K562 (cell line): Measurements from ENCODE around the gene GPD1L. TPM values are rescaled to one million over a fixed set of nuclear protein-coding genes. Genes with fewer than 3 reads are reported as not detected.

Source experiments
- ATAC-seq: fragments of 200-7000 bp; cut with Tn5 transposase; 3 replicates; pipeline ENCODE4 v1.9.1; 2020; ENCODE audit warnings: moderate library complexity
- BruUV-seq: library from RNA; stranded (reverse); fragments of 400-500 nt; replicated peaks from 2 replicates; lab custom pipeline; 2021; lab: Mats Ljungman, UMichigan
- CTCF ChIA-PET: fragments of 300-600 bp; formaldehyde crosslinking; extraction: SDS; loops from one replicate; lab custom pipeline; 2021; ENCODE audit warnings: low intra/inter-chr PET ratio; lab: Yijun Ruan, JAX
- POLR2A ChIA-PET: fragments of 300-600, 350-650 bp; sonication (Branson Sonifier 250); formaldehyde crosslinking; extraction: SDS; loops from one replicate; lab custom pipeline; 2021; ENCODE audit warnings: antibody characterized with exemption, inconsistent platforms; lab: Yijun Ruan, JAX
- DNase-seq, 4 experiments: peaks; one replicate each; pipeline versions ENCODE4 v3.0.0 to v3.0.0-alpha.2; 2011 to 2018; ENCODE audit warnings: low spot score in 3 of 4, mixed read lengths in 3 of 4; ENCODE audit errors: extremely low read depth in 1 of 4
- FAIRE-seq: peaks from 2 replicates; lab custom pipeline; 2011; peaks lifted over from hg19 to GRCh38; lab: Jason Lieb, UNC
- H2AFZ ChIP-seq: 2 replicates; pipeline ENCODE4 v1.6.0; 2011; ENCODE audit warnings: low read depth, low read length, control low read depth, inconsistent platforms
- H3K27ac ChIP-seq: fragments of 200-600 bp; 3 replicates; pipeline ENCODE4 v1.8.0; 2011; ENCODE audit warnings: low read depth, mild to moderate bottlenecking, control low read depth, inconsistent platforms, low read length, moderate library complexity, mixed read lengths; ENCODE audit errors: extremely low read depth
- H3K27me3 ChIP-seq, 2 experiments: fragments of 300-600 bp in 1 of 2; 2 replicates in 1 of 2; 3 replicates in 1 of 2; pipeline versions ENCODE4 v1.6.0 to v1.8.0; 2011; ENCODE audit warnings: inconsistent platforms in 2 of 2, low read length in 2 of 2, mild to moderate bottlenecking in 1 of 2, mixed read lengths in 1 of 2, moderate library complexity in 1 of 2; ENCODE audit not compliant: control insufficient read depth in 2 of 2, insufficient read depth in 2 of 2
- H3K36me3 ChIP-seq: fragments of 300-600 bp; 3 replicates; pipeline ENCODE4 v1.8.0; 2011; ENCODE audit warnings: mild to moderate bottlenecking, low read length, inconsistent platforms; ENCODE audit not compliant: control insufficient read depth, insufficient read depth
- H3K4me1 ChIP-seq, 2 experiments: fragments of 200-600 bp in 1 of 2; replicated peaks in 1 of 2; 2 replicates in 1 of 2; 3 replicates in 1 of 2; pipeline versions ENCODE4 v1.5.1 to v1.8.0; 2011; ENCODE audit warnings: inconsistent platforms in 2 of 2, low read length in 2 of 2, mild to moderate bottlenecking in 1 of 2, mixed read lengths in 1 of 2, moderate library complexity in 1 of 2; ENCODE audit not compliant: control insufficient read depth in 2 of 2, insufficient read depth in 2 of 2
- H3K4me2 ChIP-seq: 2 replicates; pipeline ENCODE4 v1.6.1; 2011; ENCODE audit warnings: low read length, control low read depth, inconsistent platforms, mixed read lengths; ENCODE audit not compliant: insufficient read depth
- H3K4me3 ChIP-seq: fragments of 200-600 bp; sonication (generic), shearing (Covaris generic); 2 replicates; pipeline ENCODE4 v1.5.1; 2016; ENCODE audit warnings: control low read depth, inconsistent platforms
- H3K79me2 ChIP-seq: fragments of 200-600 bp; 3 replicates; pipeline ENCODE4 v1.8.0; 2011; ENCODE audit warnings: low read length, inconsistent platforms; ENCODE audit not compliant: control insufficient read depth, insufficient read depth
- H3K9ac ChIP-seq, 2 experiments: 2 replicates each; pipeline versions ENCODE4 v1.6.0 to v1.6.1; 2011; ENCODE audit warnings: low read depth in 2 of 2, low read length in 2 of 2, control low read depth in 1 of 2, inconsistent platforms in 1 of 2, mild to moderate bottlenecking in 1 of 2, mixed read lengths in 1 of 2; ENCODE audit not compliant: insufficient read depth in 1 of 2
- H3K9me1 ChIP-seq: one replicate; pipeline ENCODE4 v1.6.0; 2011; ENCODE audit warnings: inconsistent platforms, mild to moderate bottlenecking, low read length, moderate library complexity; ENCODE audit not compliant: control insufficient read depth, insufficient read depth
- H3K9me3 ChIP-seq: replicated peaks from 2 replicates; pipeline ENCODE4 v1.5.1; 2011; ENCODE audit warnings: low read depth, low read length, inconsistent platforms; ENCODE audit not compliant: control insufficient read depth, insufficient read depth
- H4K20me1 ChIP-seq: replicated peaks from 2 replicates; pipeline ENCODE4 v1.6.1; 2011; ENCODE audit warnings: low read length, inconsistent platforms, mixed read lengths; ENCODE audit not compliant: control insufficient read depth, insufficient read depth
- MYNN ChIP-seq, 2 experiments: sonication (generic); formaldehyde crosslinking in 1 of 2; IDR thresholded peaks; 2 replicates each; pipeline versions ENCODE4 v1.5.0 to v1.6.1; 2016 to 2020; ENCODE audit warnings: antibody characterized with exemption in 1 of 2, missing genetic modification reagents in 1 of 2
- TBL1XR1 ChIP-seq, 2 experiments: IDR thresholded peaks; 2 replicates each; pipeline ENCODE4 v1.6.1; 2012; ENCODE audit warnings: improper control_type of control experiment in 2 of 2, low read length in 2 of 2, mild to moderate bottlenecking in 1 of 2
- TEAD2 ChIP-seq: fragments of 450-650 bp; IDR thresholded peaks from 2 replicates; pipeline ENCODE4 v1.6.1; 2016; ENCODE audit warnings: missing genetic modification characterization, control low read depth, missing compliant biosample characterization
- ZFPM2 ChIP-seq: fragments of 250-450 bp; sonication (Bioruptor Pico); IDR thresholded peaks from 2 replicates; pipeline ENCODE4 v1.5.1; 2022; ENCODE audit warnings: mild to moderate bottlenecking
- in situ Hi-C: fragments of 300-500 bp; cut with MboI; formaldehyde crosslinking; loops from 4 replicates; pipeline ENCODE4 v1.15.0; 2018; ENCODE audit warnings: inconsistent platforms, mixed read lengths
- intact Hi-C: fragments of 100-400 bp; cut with micrococcal nuclease; formaldehyde crosslinking; loops from 2 replicates; pipeline ENCODE4 v1.14.2; 2022
- polyA plus RNA-seq, 8 experiments: library from polyadenylated mRNA; depleted of rRNA in 4 of 8; stranded (reverse) in 5 of 8; unstranded in 3 of 8; fragments of >200 nt; fragmentation: Nextera tagmentation in 2 of 8; fragmentation: Illumina TruSeq in 1 of 8; extraction: Ambion mirVana in 2 of 8; extraction: Trizol in 1 of 8; gene quantifications; 2 replicates each; pipeline versions ENCODE4 v1.2.1 to v1.2.3, GENCODE V29; 2011 to 2014; ENCODE audit warnings: inconsistent platforms in 1 of 8, missing spikeins in 1 of 8
- total RNA-seq, 7 experiments: library from RNA; depleted of rRNA in 6 of 7; stranded (reverse); fragments of >200 nt in 6 of 7; fragmentation: Illumina TruSeq in 2 of 7; extraction: Trizol in 2 of 7; gene quantifications; 2 replicates each; pipeline versions ENCODE4 v1.2.1 to v1.2.3, GENCODE V29; 2011 to 2021; ENCODE audit warnings: low replicate concordance in 1 of 7
- TF ChIP-seq, protein P1 (sequence below), 2 experiments: fragments of 150-350 bp in 1 of 2; IDR thresholded peaks; 2 replicates each; pipeline ENCODE4 v1.6.1; 2012 to 2016; ENCODE audit warnings: low read depth in 2 of 2, low read length in 2 of 2, mild to moderate bottlenecking in 1 of 2, moderate library complexity in 1 of 2

Gene GPD1L
- total and polyA plus RNA-seq, 9 of the 15 experiments (the other 6 are each of a cell fraction or from before 2014, with no cell fraction given) = 1.6 to 17.3 (median 12.3) TPM

DNA sequence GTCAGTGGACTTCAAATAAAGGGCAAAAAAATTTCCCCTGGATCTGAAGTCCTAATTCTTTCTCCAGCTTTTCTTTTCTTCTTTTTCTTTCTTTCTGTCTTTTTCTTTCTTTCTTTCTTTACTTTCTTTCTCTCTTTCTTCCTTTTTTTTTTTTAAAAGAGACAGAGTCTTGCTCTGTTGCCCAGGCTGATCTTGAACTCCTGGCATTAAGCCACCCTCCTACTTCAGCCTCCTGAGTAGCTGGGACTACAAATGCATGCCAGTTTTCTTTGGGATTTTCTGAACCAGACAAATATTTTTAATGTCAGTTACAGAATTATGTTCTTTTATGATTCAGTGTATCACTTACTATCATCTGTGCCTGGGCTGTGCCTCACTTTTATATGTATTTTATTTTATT is 86.7 kb downstream of the GPD1L start:
- no peaks in the 10 kb centered on the region for H3K9me1 ChIP-seq
- no peak for ATAC-seq
- no peaks in the 10 kb centered on the region for H3K9me3 ChIP-seq
- no peak overlapping the region for H2AFZ ChIP-seq
- CTCF ChIA-PET = no interaction called here
- no peak for DNase-seq
- H3K79me2 ChIP-seq = no peaks in the 10 kb centered on the region
- POLR2A ChIA-PET = no interaction called here
- no TSS peak for BruUV-seq
- FAIRE-seq = no peak
- H3K36me3 ChIP-seq = no peaks in the 10 kb centered on the region
- H3K4me2 ChIP-seq = no peak overlapping the region
- no peak overlapping the region for H3K27ac ChIP-seq
- no peaks in the 10 kb centered on the region for H4K20me1 ChIP-seq
- H3K4me3 ChIP-seq = no peak overlapping the region
- H3K27me3 ChIP-seq = peaks cover 0 to 18% of the 10 kb centered on the region in 2 experiments; a peak in 3 of 5 replicates
- in situ Hi-C loops = no loop called here
- TF ChIP-seq TEAD2 (tag) (no peak), TBL1XR1 (IDR thresholded peaks at IDR 0.05; ENCODE audit: low read length in 2 of 2) (no peak), ZFPM2 (CRISPR knock-in tag) (no peak), MYNN (IDR thresholded peaks at IDR 0.05) (no peak), MYNN (CRISPR knock-in tag; IDR thresholded peaks at IDR 0.05) (no peak)
- TF ChIP-seq, protein P1, sequence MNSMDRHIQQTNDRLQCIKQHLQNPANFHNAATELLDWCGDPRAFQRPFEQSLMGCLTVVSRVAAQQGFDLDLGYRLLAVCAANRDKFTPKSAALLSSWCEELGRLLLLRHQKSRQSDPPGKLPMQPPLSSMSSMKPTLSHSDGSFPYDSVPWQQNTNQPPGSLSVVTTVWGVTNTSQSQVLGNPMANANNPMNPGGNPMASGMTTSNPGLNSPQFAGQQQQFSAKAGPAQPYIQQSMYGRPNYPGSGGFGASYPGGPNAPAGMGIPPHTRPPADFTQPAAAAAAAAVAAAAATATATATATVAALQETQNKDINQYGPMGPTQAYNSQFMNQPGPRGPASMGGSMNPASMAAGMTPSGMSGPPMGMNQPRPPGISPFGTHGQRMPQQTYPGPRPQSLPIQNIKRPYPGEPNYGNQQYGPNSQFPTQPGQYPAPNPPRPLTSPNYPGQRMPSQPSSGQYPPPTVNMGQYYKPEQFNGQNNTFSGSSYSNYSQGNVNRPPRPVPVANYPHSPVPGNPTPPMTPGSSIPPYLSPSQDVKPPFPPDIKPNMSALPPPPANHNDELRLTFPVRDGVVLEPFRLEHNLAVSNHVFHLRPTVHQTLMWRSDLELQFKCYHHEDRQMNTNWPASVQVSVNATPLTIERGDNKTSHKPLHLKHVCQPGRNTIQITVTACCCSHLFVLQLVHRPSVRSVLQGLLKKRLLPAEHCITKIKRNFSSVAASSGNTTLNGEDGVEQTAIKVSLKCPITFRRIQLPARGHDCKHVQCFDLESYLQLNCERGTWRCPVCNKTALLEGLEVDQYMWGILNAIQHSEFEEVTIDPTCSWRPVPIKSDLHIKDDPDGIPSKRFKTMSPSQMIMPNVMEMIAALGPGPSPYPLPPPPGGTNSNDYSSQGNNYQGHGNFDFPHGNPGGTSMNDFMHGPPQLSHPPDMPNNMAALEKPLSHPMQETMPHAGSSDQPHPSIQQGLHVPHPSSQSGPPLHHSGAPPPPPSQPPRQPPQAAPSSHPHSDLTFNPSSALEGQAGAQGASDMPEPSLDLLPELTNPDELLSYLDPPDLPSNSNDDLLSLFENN (IDR thresholded peaks at IDR 0.05; ENCODE audit: low read depth in 2 of 2, low read length in 2 of 2) = no peak
- TF ChIP-seq, all 486 proteins: peak for 0
- H3K9ac ChIP-seq = no peak overlapping the region
- no peaks in the 10 kb centered on the region for H3K4me1 ChIP-seq
- intact Hi-C loops = no loop called here
